ENCODE results near the gene CLDN12.
"Not testable (repeated sequence)": the region's sequence is repeated elsewhere in the genome, so short reads cannot be mapped to it uniquely, and the experiment has no call there.

CLDN12 gene

DNA sequence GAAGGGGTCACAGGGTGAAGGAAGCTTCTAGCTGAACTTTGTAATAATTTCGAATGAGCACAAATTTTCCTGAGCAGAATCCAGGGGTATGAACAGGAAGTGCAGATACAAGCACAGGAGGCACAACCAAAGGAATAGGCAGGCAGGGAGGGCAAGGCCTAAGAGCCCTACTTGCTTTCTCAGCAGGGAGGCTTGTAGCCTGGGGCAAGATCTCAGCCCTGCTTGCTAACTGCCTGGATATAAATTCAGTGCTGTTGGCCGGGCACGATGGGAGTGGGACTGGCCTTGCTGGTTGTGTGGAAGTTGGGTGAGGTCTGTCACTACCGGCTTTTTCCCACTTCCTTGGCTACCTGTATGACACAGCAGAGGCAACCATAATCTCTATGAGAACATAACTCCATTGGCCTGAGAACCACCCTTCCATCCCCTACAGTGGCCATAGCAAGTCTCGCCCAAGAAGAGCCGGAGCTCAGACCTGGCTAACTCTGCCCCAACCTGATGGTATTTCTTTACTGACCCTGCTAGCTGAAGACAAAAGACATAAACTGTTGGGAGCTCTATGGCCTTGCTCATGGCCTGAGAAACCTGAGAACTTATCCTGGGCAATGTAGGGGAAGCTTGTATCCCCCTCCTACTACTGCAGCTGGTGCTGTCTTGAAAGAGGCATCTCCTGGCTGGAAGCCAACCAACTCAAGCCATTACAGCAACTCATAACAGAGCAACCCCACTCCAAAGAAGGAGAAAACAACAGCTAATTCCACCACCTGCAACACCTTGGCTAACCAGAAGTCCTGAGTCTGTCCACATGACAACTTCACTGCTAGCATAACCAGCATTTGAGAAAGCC is 27.6 kb downstream of the CLDN12 start:
- no peak for DNase-seq
- in situ Hi-C loops (cut with MboI; ENCODE audit: low pct_unique_long_range_greater_than_20kb, low sequenced_read_pairs), result loop anchor here (25.0 kb wide), 1 partner anchor 269 kb away; the partner anchor contains the start of gene STEAP1

DNA sequence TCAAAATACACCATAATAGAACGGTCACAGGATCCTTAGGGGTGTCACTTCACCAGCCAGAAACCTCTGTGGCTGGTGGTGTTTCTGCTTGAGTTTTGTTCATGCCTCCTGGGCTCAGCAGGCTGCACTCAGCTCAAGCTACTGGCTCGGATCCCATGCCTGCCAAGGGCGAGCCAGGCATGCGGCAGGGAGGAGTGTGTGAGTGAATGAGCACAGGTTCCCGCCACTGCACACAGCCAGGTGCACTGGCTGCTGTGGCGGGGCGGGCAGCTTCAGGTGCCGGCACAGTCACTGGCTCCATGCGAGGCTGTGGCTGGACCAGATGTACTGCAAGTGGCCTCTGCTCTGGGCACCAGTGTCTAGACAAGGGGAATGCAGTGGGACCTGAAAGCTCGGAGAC is 29.5 kb downstream of the CLDN12 start:
- in situ Hi-C loops (cut with MboI; ENCODE audit: low pct_unique_long_range_greater_than_20kb, low sequenced_read_pairs), result loop anchor here (25.0 kb wide), 1 partner anchor 270 kb away; the partner anchor contains the start of gene STEAP1
- no peak for DNase-seq

DNA sequence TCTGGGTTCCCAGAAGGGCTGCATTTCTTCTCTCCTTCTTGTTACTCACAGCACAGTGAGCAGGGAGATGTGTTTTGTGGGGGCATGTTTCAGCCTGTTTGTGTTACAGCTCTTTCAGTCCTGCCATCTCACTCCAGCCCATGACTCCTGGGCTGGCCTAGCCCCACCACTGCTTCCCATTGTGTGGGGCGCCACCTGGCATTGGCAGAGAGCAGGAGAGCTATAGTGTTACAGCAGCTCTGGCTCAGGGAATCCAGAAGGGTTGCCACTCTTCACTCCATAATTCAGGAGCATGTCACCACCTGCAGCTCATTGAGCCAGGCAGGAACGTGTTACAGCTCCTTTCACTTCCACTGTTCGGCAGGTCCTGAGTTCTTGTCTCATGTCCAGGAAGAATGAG is 30.0 kb downstream of the CLDN12 start:
- DNase-seq, result no peak
- in situ Hi-C loops (cut with MboI; ENCODE audit: low pct_unique_long_range_greater_than_20kb, low sequenced_read_pairs), result loop anchor here (25.0 kb wide), 1 partner anchor 271 kb away; the partner anchor contains the start of gene STEAP1

DNA sequence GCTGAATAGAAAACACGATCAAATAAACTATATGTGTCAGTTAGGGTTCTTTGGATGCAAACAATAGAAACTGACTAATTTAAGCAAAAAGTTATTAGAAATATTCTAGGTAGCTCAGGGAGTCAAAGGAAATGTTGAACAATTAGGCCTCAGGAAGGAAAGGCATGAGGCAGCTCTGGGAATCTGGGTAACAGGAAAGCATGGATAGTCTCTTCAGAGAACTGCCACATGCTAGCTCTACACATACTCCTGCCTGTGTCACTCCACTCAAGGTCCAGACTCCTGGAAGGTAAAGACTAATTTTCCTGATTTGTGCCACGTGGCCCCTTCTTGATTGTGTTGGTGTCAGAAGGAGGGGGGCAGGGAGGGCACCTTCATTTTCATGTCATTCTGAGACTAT is 42.4 kb downstream of the CLDN12 start:
- DNase-seq, result no peak
- in situ Hi-C loops (cut with MboI; ENCODE audit: low pct_unique_long_range_greater_than_20kb, low sequenced_read_pairs), result loop anchor here (25.0 kb wide), 1 partner anchor 283 kb away; the partner anchor contains the start of gene STEAP1

DNA sequence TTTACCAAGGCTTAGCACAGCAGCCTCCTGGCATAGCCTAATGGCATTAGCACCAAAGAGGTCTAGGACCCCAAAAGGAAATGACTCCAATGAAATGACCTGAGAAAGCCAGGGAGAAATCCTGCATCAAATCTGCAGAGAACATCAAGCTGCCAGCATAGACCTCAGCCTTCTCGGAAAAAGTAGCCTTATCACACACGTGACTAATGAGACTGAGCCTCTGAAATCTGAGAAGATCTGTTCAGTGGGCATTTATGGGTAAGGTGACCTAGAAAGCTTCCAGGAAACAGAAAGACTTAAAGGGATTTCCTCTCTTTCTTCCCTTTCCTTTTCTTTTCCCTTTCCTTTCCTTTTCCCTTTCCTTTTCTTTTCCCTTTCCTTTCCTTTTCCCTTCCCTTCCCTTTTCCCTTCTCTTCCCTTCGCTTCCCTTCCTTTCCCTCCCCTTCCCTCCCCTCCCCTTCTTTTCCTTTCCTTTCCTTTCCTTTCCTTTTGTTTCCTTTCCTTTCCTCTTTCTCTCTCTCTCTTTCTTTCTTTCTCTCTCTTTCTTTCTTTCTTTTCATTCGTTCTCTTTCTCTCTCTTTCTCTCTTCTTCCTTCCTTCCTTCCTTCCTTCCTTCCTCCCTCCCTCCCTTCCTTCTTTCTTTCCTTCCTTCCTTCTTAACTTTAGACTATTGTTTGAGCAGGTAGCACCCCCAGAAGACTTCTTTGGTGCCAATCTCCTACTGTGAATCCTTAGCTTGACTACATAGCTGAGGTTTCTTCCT is 43.1 kb downstream of the CLDN12 start:
- DNase-seq, result no peak
- in situ Hi-C loops (cut with MboI; ENCODE audit: low pct_unique_long_range_greater_than_20kb, low sequenced_read_pairs), result loop anchor here (25.0 kb wide), 1 partner anchor 284 kb away; the partner anchor contains the start of gene STEAP1

DNA sequence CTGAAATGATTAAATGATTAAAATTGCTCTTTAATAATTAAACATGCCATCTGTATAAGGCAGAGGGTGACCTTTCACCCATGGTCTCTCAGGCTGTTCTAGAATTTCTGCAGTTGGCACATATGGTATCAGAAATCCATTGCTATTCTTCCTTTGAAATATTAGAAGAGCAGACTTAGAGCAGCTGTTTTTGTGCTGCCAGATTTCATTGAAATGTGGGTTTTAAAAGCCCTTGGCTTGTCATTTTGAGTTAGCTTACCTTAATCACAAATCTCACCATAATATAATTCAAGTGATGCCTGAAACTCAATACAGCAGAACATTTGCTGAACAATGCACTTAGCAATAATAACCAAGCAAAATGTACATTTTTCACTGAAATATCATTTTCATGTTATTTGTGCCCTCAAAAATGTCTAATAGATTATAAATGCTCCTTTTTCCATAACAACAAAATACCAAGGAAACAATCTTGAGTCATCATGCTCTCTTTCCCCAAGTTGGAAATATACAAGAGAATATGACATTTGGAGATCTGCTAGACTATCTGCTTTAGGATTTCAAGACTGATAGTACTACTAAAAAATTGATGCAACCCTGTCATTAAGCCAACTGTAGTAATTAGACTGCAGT is 50.1 kb downstream of the CLDN12 start:
- DNase-seq, result no peak
- in situ Hi-C loops (cut with MboI; ENCODE audit: low pct_unique_long_range_greater_than_20kb, low sequenced_read_pairs), result no loop called here

DNA sequence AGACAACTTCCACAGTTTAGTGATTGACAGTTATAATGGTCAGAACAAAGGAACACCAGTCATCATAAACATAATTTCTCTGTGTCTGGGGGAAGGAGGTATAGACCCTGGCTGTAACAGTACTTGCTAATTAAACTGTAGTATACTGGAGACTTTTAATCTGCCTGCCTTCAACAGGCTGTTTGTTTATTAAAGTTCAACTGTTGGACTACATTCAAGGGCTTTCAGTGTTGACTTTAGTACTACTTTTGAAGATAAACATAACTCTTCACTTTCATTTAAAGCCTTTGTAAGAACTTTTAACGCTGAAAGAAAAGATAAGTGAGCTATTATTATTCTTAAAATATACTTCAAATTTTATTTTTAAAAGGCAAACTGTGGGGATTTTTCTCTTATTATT is 50.7 kb downstream of the CLDN12 start:
- DNase-seq, result no peak
- in situ Hi-C loops (cut with MboI; ENCODE audit: low pct_unique_long_range_greater_than_20kb, low sequenced_read_pairs), result no loop called here

DNA sequence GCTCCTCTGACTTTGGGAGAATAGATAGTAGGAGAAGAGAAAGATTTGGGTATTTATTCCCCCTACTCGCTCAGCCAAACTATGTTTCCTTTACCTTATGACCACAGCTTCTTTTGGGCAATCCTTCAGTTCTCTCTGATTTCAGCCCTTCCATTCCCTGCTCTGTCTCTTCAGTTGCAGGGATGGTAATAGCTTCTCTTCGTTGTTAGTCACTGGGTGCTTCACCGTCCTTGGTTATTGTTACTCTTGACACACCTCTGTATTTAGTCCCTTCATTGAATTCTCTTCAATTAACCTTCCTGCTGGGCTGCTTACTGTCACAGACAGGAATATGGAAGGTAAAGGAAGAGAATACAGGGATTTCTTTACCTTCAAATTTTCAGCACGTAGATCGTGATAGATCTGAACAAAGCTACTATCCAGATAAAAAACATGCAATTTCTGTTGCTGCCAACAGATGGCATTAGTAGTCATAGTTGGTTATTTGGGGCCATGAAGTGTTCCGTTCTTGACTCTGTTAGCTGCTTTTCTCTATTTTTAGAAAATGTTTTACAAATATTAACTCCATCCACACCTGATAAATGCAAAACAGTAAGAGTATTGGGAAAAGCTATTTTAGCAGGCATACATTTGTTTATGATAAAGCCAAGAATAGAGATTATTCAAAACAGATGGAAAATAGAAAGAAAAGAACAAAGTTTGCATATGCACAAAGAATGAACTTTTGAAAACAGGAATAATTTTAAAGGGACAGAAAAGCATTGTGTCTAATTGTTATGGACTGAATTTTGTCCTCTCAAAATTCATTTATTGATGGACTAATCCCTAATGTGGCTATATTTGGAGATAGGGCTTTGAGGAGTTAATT is 52.1 kb downstream of the CLDN12 start:
- in situ Hi-C loops (cut with MboI; ENCODE audit: low pct_unique_long_range_greater_than_20kb, low sequenced_read_pairs), result no loop called here
- DNase-seq, result peak; percentile 43

DNA sequence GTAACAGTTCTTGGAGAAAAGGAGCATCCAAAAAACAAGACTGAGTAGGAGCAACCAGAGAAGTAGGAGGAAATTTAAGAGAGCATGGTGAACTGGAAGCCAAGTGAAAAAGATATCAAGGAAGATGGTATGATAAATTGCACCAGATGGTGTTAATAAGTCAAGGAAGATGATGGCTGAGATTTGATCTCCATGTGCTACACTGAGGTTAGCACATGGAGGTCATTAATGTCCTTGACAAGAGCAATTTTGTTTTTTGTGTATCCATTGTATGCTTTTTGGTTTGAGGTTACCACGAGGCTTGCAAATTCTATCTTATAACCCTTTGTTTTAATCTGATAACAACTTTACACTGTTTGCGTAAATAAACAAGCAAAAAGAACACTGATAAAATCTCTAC is 54.8 kb downstream of the CLDN12 start:
- DNase-seq, result no peak
- in situ Hi-C loops (cut with MboI; ENCODE audit: low pct_unique_long_range_greater_than_20kb, low sequenced_read_pairs), result no loop called here

DNA sequence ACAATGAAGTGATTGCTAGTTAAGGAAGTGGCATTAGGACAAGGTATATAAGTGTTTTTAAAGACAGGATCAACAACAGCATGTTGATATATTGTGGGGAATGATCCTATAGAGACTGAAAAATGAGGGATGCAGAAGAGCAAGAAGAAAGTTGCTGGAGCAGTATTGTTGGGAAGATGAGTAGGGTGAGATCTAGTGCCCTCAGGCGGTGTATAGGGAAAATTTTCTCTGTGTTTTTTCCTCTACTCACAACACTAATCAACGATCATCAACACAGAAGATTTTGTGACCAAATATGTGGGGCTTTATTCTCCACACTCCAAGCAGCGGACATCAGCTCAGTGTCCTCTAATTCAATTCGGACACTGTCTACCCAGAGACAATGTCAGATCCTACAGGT is 56.6 kb downstream of the CLDN12 start:
- in situ Hi-C loops (cut with MboI; ENCODE audit: low pct_unique_long_range_greater_than_20kb, low sequenced_read_pairs), result no loop called here
- no peak for DNase-seq

DNA sequence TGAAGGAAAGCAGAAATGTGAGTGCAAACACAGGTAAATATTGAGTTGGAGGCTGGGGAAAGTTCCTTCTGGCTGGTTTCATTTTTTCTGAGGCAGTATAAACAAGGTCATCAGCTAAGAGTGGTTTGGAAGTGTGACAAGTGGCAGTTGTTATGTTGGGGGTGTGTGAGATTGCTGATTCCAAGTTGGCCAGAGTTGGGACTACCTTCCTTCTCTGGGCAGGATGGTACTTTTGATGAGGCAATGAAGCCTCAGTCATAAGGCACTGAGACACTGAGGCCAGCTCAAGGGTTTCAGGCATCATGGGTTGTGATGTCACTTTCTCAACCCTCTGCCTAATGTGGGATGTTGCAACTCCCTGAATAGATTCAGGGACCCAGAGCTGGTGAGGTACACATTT is 58.0 kb downstream of the CLDN12 start:
- in situ Hi-C loops (cut with MboI; ENCODE audit: low pct_unique_long_range_greater_than_20kb, low sequenced_read_pairs), result no loop called here
- no peak for DNase-seq

DNA sequence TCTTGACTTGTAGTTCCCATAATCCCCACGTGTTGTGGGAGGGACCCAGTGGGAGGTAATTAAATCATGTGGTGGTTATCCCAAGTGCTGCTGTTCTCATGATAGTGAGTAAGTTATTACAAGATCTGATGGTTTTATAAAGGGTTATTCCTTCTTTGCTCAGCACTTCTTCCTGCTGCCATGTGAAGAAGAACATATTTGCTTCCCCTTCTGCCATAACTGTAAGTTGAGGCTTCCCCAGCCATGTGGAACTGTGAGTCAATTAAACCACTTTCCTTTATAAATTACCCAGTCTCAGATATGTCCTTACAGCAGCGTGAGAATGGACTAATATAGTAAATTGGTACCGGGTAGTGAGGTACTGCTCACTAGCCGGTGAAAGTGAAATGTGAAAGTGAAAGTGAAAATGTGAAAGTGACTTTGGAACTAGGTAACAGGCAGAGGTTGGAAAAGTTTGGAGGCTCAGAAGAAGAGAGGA is 59.9 kb downstream of the CLDN12 start:
- DNase-seq; in situ Hi-C loops (cut with MboI; ENCODE audit: low pct_unique_long_range_greater_than_20kb, low sequenced_read_pairs): not testable (repeated sequence)
